Neuronal stem cell (in vitro differentiated cells): Measurements from ENCODE around the gene RITA1.

Experiments used
- DNase-seq: peaks from one replicate; pipeline ENCODE4 v3.0.0-alpha.2; 2013; ENCODE audit warnings: low spot score
- H2AFZ ChIP-seq: one replicate; pipeline ENCODE4 v1.6.1; 2013; ENCODE audit warnings: mild to moderate bottlenecking, low read length, inconsistent platforms
- H2AK5ac ChIP-seq: 2 replicates; pipeline ENCODE4 v1.6.1; 2013; ENCODE audit warnings: low read depth, mild to moderate bottlenecking, inconsistent platforms, low read length, moderate library complexity, mixed read lengths
- H2BK120ac ChIP-seq: 2 replicates; pipeline ENCODE4 v1.6.1; 2013; ENCODE audit warnings: low read depth, mild to moderate bottlenecking, inconsistent platforms, low read length, moderate library complexity, mixed read lengths
- H2BK12ac ChIP-seq: one replicate; pipeline ENCODE4 v1.6.1; 2013; ENCODE audit warnings: low read length, inconsistent platforms
- H2BK15ac ChIP-seq: 2 replicates; pipeline ENCODE4 v1.6.1; 2013; ENCODE audit warnings: mild to moderate bottlenecking, low read length, inconsistent platforms, mixed read lengths
- H2BK5ac ChIP-seq: one replicate; pipeline ENCODE4 v1.6.1; 2013; ENCODE audit warnings: inconsistent platforms, mild to moderate bottlenecking, low read length, moderate library complexity
- H3K14ac ChIP-seq: one replicate; pipeline ENCODE4 v1.6.1; 2013; ENCODE audit warnings: low read length, inconsistent platforms
- H3K18ac ChIP-seq: 2 replicates; pipeline ENCODE4 v1.6.1; 2013; ENCODE audit warnings: low read length, inconsistent platforms
- H3K23ac ChIP-seq: 2 replicates; pipeline ENCODE4 v1.6.1; 2013; ENCODE audit warnings: low read depth, mild to moderate bottlenecking, mixed read lengths, low read length, inconsistent platforms; ENCODE audit not compliant: poor library complexity
- H3K27ac ChIP-seq: replicated peaks from 3 replicates; pipeline ENCODE4 v1.5.1; 2013; ENCODE audit warnings: low read length, inconsistent platforms
- H3K27me3 ChIP-seq, 3 experiments: 2 replicates each; pipeline ENCODE4 v1.6.1; 2013; ENCODE audit warnings: low read length in 3 of 3, mild to moderate bottlenecking in 2 of 3, inconsistent platforms in 1 of 3, low read depth in 1 of 3, mixed read lengths in 1 of 3, moderate library complexity in 1 of 3; ENCODE audit not compliant: control insufficient read depth in 3 of 3, insufficient read depth in 3 of 3
- H3K36me3 ChIP-seq, 2 donors: replicated peaks in 1 of 2; 2 replicates each; pipeline ENCODE4 v1.6.1; 2013; ENCODE audit warnings: low read length in 2 of 2; ENCODE audit not compliant: control insufficient read depth in 2 of 2, insufficient read depth in 2 of 2
- H3K4ac ChIP-seq: 2 replicates; pipeline ENCODE4 v1.6.1; 2013; ENCODE audit warnings: inconsistent platforms, mild to moderate bottlenecking, low read length, moderate library complexity
- H3K4me1 ChIP-seq, 2 donors: 1 replicate in 1 of 2; 2 replicates in 1 of 2; pipeline ENCODE4 v1.6.1; 2013; ENCODE audit warnings: low read length in 2 of 2, low read depth in 1 of 2; ENCODE audit not compliant: control insufficient read depth in 2 of 2, insufficient read depth in 1 of 2
- H3K4me2 ChIP-seq: one replicate; pipeline ENCODE4 v1.6.1; 2013; ENCODE audit warnings: mild to moderate bottlenecking, low read length, inconsistent platforms; ENCODE audit not compliant: insufficient read depth, poor library complexity, severe bottlenecking
- H3K4me3 ChIP-seq, 2 donors: 2 replicates each; pipeline ENCODE4 v1.5.1; 2013; ENCODE audit warnings: low read length in 2 of 2, mild to moderate bottlenecking in 2 of 2, inconsistent platforms in 1 of 2, moderate library complexity in 1 of 2
- H3K79me1 ChIP-seq: one replicate; pipeline ENCODE4 v1.6.1; 2013; ENCODE audit warnings: low read depth, mild to moderate bottlenecking, inconsistent platforms, low read length, moderate library complexity
- H3K9ac ChIP-seq: one replicate; pipeline ENCODE4 v1.6.1; 2013; ENCODE audit warnings: mild to moderate bottlenecking, low read depth, low read length, inconsistent platforms; ENCODE audit not compliant: poor library complexity
- H3K9me3 ChIP-seq, 2 donors: replicated peaks in 1 of 2; 2 replicates each; pipeline versions ENCODE3 to v1.6.1; 2013; ENCODE audit warnings: low read length in 2 of 2, mild to moderate bottlenecking in 2 of 2, inconsistent platforms in 1 of 2, low read depth in 1 of 2, mixed read lengths in 1 of 2, moderate library complexity in 1 of 2; ENCODE audit not compliant: control insufficient read depth in 2 of 2, insufficient read depth in 1 of 2
- H4K8ac ChIP-seq: one replicate; pipeline ENCODE4 v1.6.1; 2013; ENCODE audit warnings: low read depth, mild to moderate bottlenecking, inconsistent platforms, low read length, moderate library complexity
- H4K91ac ChIP-seq: one replicate; pipeline ENCODE4 v1.6.1; 2013; ENCODE audit warnings: low read length, low read depth, mild to moderate bottlenecking, inconsistent platforms; ENCODE audit not compliant: poor library complexity
- whole genome bisulfite sequencing, 2 donors: extraction: QIAGEN DNeasy Blood & Tissue Kit; methylation state at CpG; one replicate each; pipeline ENCODE4 v1.1.7; 2013; ENCODE audit warnings: missing lambda C conversion rate in 2 of 2, mixed read lengths in 1 of 2; ENCODE audit not compliant: insufficient read length in 2 of 2, insufficient replicate concordance in 1 of 2; ENCODE audit errors: extremely low coverage in 2 of 2; 5-methylcytosine and 5-hydroxymethylcytosine counted together

RITA1 gene

GRCh38 chr12:113181975-113182374, 3.5 kb upstream of the RITA1 start:
- H3K4me3 ChIP-seq: no peak overlapping the region
- no CpG with 5 or more reads among the region's 3 CpGs for WGBS, 2 donors
- H3K9ac ChIP-seq: no peak overlapping the region
- H2AFZ ChIP-seq: no peak overlapping the region
- no peak overlapping the region for H4K91ac ChIP-seq
- H3K4ac ChIP-seq: no peak overlapping the region
- H3K4me1 ChIP-seq: peaks cover 3 to 8% of the 10 kb centered on the region in 2 donors
- H3K27me3 ChIP-seq: no peaks in the 10 kb centered on the region
- no peak overlapping the region for H2BK12ac ChIP-seq
- no peak overlapping the region for H2AK5ac ChIP-seq
- H3K18ac ChIP-seq: no peak overlapping the region
- no peak overlapping the region for H4K8ac ChIP-seq
- no peak overlapping the region for H3K4me2 ChIP-seq
- no peak overlapping the region for H2BK15ac ChIP-seq
- no peak overlapping the region for H3K27ac ChIP-seq
- H3K14ac ChIP-seq: no peak overlapping the region
- H2BK120ac ChIP-seq: no peak overlapping the region
- DNase-seq: no peak
- no peak overlapping the region for H3K23ac ChIP-seq
- peaks cover 7 to 10% of the 10 kb centered on the region in 2 donors for H3K9me3 ChIP-seq
- H3K79me1 ChIP-seq: peaks cover 8% of the 10 kb centered on the region
- H3K36me3 ChIP-seq: peaks cover 44 to 55% of the 10 kb centered on the region in 2 donors
- no peak overlapping the region for H2BK5ac ChIP-seq

GRCh38 chr12:113183030-113183589, 2.4 kb upstream of the RITA1 start:
- no peak overlapping the region for H2BK12ac ChIP-seq
- peaks cover 8% of the 10 kb centered on the region for H3K79me1 ChIP-seq
- H3K4ac ChIP-seq: no peak overlapping the region
- H2BK5ac ChIP-seq: no peak overlapping the region
- WGBS, 2 donors: no CpG with 5 or more reads among the region's 11 CpGs
- no peak overlapping the region for H2AFZ ChIP-seq
- no peak overlapping the region for H2AK5ac ChIP-seq
- DNase-seq: no peak
- no peak overlapping the region for H2BK120ac ChIP-seq
- no peak overlapping the region for H4K8ac ChIP-seq
- H3K4me2 ChIP-seq: no peak overlapping the region
- H3K27ac ChIP-seq: no peak overlapping the region
- no peaks in the 10 kb centered on the region for H3K27me3 ChIP-seq
- peaks cover 0 to 1% of the 10 kb centered on the region in 2 donors for H3K9me3 ChIP-seq
- no peak overlapping the region for H3K14ac ChIP-seq
- no peak overlapping the region for H3K23ac ChIP-seq
- H2BK15ac ChIP-seq: no peak overlapping the region
- H4K91ac ChIP-seq: no peak overlapping the region
- no peak overlapping the region for H3K9ac ChIP-seq
- no peak overlapping the region for H3K18ac ChIP-seq
- peaks cover 33 to 50% of the 10 kb centered on the region in 2 donors for H3K36me3 ChIP-seq
- peaks cover 3 to 8% of the 10 kb centered on the region in 2 donors for H3K4me1 ChIP-seq
- H3K4me3 ChIP-seq: no peak overlapping the region

- Histone ChIP-seq H4K91ac (no peak overlapping the region), H2BK12ac (no peak overlapping the region)
Observed at GRCh38 chr12:113184098-113184899, 1.2 kb upstream of the RITA1 start.

GRCh38 chr12:113184900-113185179, 681 bp upstream of the RITA1 start:
- peak overlapping the region; percentile 77 for H3K4me2 ChIP-seq
- peak overlapping the region; percentile 100 for H2AFZ ChIP-seq
- DNase-seq: peak; percentile 86
- peaks cover 18 to 46% of the 10 kb centered on the region in 2 donors for H3K36me3 ChIP-seq
- peak overlapping the region; percentile 80 for H3K23ac ChIP-seq
- H3K9ac ChIP-seq: peak overlapping the region; percentile 91
- H4K91ac ChIP-seq: no peak overlapping the region
- H3K18ac ChIP-seq: peak overlapping the region; percentile 93
- H2BK12ac ChIP-seq: no peak overlapping the region
- H3K79me1 ChIP-seq: peaks cover 8% of the 10 kb centered on the region
- H2BK120ac ChIP-seq: no peak overlapping the region
- no peak overlapping the region for H2AK5ac ChIP-seq
- H3K14ac ChIP-seq: peak overlapping the region; percentile 94
- H3K4ac ChIP-seq: no peak overlapping the region
- no peak overlapping the region for H2BK15ac ChIP-seq
- H2BK5ac ChIP-seq: peak overlapping the region; percentile 99
- WGBS, 2 donors: no CpG with 5 or more reads among the region's 20 CpGs
- no peaks in the 10 kb centered on the region for H3K9me3 ChIP-seq
- peak overlapping the region; percentile 79 for H3K27ac ChIP-seq
- H3K4me1 ChIP-seq: peaks cover 3 to 8% of the 10 kb centered on the region in 2 donors
- H3K27me3 ChIP-seq: no peaks in the 10 kb centered on the region
- peak overlapping the region; percentile 98 for H3K4me3 ChIP-seq
- peak overlapping the region; percentile 8 for H4K8ac ChIP-seq

More at GRCh38 chr12:113184098-113184899, 1.2 kb upstream of the RITA1 start:
- peaks cover 22 to 46% of the 10 kb centered on the region in 2 donors for H3K36me3 ChIP-seq
- H3K27ac ChIP-seq: no peak overlapping the region
- no peak overlapping the region for H2AK5ac ChIP-seq
- H3K27me3 ChIP-seq: no peaks in the 10 kb centered on the region
- H3K23ac ChIP-seq: no peak overlapping the region
- no peak overlapping the region for H4K8ac ChIP-seq
- H3K4me1 ChIP-seq: peaks cover 3 to 8% of the 10 kb centered on the region in 2 donors
- H2BK15ac ChIP-seq: no peak overlapping the region
- no peak overlapping the region for H3K4ac ChIP-seq
- no CpG with 5 or more reads among the region's 26 CpGs for WGBS, 2 donors
- DNase-seq: no peak
- H2AFZ ChIP-seq: peak overlapping the region; percentile 100
- no peaks in the 10 kb centered on the region for H3K9me3 ChIP-seq
- H3K9ac ChIP-seq: no peak overlapping the region
- peak overlapping the region; percentile 98 for H3K4me3 ChIP-seq
- no peak overlapping the region for H3K18ac ChIP-seq
- H3K14ac ChIP-seq: no peak overlapping the region
- H2BK120ac ChIP-seq: no peak overlapping the region
- H3K4me2 ChIP-seq: peak overlapping the region; percentile 77
- peaks cover 7% of the 10 kb centered on the region for H3K79me1 ChIP-seq
- H2BK5ac ChIP-seq: no peak overlapping the region
